KOPT-K1 (cell line): ENCODE results near the gene LIPE.

Source experiments
- H3K27ac ChIP-seq: fragments of 200-600 bp; sonication (generic); 2 replicates; pipeline ENCODE4 v1.5.1; 2016; ENCODE audit warnings: antibody characterized with exemption, mild to moderate bottlenecking, low read depth, low read length; ENCODE audit not compliant: poor library complexity, severe bottlenecking
- H3K36me3 ChIP-seq: fragments of 200-600 bp; sonication (generic); 2 replicates; pipeline ENCODE4 v1.5.1; 2017; ENCODE audit warnings: antibody characterized with exemption, mild to moderate bottlenecking, low read length, moderate library complexity; ENCODE audit not compliant: insufficient read depth
- H3K9me3 ChIP-seq: fragments of 200-600 bp; sonication (generic); 2 replicates; pipeline ENCODE4 v1.5.1; 2017; ENCODE audit warnings: antibody characterized with exemption, low read length, mild to moderate bottlenecking; ENCODE audit not compliant: insufficient read depth, poor library complexity, severe bottlenecking

The LIPE gene

DNA sequence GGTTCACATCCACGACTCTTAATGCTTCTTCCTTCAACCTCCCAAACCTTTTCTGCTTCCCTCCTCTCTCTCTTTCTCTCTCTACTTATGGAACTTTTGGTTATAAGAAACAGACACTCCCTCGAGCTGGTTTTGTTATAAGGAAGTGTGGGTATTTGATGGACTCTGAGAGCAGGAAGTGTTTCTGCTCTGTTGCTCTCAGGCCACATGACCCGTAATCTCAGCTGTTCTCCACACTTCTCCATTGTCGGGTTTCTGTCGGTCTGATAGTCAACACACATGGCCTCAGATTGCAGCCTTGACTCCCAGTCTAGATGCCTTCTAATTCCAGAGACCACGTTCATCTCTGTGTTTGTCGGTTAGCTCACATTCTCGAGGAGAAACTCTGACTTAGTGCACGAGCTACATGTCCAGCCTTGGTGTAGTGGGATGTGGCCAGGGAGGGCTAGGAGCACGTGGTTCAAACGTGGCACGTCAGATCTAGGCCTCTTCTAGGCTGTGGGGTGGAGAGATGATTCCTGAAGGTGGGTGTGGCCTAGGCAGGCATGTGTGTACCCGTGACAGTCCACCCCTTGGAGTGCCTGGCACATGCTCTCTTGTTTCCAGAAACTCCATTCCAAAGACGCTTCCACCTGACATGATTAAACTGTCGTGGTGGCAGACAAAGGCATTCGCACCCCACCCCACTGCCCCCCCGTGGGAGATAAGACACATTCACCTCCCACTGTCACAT, 63.4 kb downstream of the LIPE start:
- Histone ChIP-seq H3K27ac (no peak overlapping the region), H3K9me3 (no peaks in the 10 kb centered on the region), H3K36me3 (peaks cover 10% of the 10 kb centered on the region; the same call in 1 of the 2 replicates)

DNA sequence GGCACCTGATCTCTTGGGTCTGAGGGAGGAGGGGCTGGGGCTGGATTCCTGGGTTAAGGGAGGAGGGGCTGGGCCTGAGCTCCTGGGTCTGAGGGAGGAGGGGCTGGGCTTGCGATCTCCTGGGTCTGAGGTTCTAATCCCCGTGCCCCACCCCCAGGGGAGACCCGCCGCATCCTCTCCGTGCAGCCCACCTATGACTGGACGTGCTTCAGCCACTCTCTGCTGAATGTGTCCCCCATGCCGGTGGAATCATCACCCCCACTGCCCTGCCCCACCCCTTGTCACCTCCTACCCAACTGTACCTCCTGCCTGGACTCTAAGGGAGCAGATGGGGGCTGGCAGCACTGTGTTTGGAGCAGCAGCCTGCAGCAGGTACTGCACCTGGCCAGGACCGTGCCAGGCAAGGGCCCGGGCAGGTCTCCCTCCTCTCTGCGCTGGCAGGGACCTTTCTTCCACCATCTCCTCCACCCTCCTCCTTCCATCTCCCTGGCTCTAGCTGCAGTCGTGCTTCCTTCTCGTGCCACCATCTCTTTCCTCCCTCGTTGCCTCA, 64.2 kb downstream of the LIPE start:
- H3K9me3 ChIP-seq = no peaks in the 10 kb centered on the region
- peaks cover 10% of the 10 kb centered on the region; the same call in 1 of the 2 replicates for H3K36me3 ChIP-seq
- H3K27ac ChIP-seq = no peak overlapping the region

DNA sequence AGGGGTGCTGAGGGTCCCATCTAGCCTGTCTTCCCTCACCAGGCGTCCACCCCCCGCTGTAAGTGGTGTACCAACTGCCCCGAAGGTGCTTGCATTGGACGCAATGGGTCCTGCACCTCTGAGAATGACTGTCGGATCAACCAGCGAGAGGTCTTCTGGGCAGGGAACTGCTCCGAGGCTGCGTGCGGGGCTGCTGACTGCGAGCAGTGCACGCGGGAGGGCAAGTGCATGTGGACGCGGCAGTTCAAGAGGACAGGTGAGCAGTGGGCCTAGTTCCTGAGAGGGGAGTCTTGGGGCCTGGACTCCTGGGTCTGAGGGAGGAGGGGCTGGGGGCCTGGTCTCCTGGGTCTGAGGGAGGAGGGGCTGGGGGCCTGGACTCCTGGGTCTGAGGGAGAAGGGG, 64.8 kb downstream of the LIPE start:
- H3K9me3 ChIP-seq = no peaks in the 10 kb centered on the region
- no peak overlapping the region for H3K27ac ChIP-seq

DNA sequence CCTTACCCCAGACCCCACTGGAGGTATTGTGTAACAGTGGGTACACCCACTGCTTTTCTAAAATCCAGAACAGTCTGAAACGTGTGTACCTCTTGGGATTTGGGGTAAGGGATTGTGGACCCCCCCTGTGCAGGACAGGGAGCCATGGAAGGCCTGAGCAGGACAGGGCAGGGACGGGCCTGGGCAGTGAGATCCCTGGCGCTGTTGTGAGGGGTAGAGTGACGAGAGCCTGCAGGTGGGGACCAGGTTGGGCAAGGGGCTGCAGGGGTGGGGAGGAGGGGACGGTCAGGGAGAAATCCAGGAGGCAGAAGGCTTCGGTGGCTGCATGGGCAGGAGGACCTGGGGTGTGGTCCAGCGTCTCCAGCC, 65.7 kb downstream of the LIPE start:
- no peak overlapping the region for H3K27ac ChIP-seq

More for the DNA sequence above, 64.8 kb downstream of the LIPE start:
- peaks cover 10% of the 10 kb centered on the region; the same call in 1 of the 2 replicates for H3K36me3 ChIP-seq

DNA sequence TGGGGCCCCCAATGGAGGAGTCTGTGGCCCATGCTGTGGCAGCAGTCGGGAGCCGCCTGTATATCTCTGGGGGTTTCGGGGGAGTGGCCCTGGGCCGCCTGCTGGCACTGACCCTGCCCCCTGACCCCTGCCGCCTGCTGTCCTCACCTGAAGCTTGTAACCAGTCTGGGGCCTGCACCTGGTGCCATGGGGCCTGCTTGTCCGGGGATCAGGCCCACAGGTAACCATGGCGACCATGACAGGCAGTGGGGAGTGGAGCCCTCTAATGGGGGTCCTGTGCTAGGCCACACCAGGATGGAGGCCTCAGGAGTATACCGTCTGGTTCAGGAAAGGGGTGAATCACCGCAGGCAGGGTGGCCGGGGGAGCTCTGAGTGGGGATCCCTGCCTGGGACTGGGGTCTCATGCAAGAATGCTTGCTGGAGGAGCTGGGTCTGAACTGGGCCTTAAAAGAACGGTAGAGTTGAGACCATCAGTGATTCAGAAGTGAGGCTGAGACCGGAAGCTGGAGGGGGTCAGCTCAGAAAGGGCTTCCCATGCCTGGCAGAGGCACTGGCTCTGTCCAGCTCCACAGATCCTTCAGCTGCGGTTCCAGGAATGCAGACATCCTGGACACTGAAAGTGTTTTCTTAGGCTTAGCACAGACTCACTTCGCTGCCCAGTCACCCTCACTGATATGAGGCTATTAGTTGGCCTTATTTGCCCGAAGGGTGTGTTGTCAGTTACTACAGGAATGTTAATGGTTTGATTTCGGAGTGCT, 66.2 kb downstream of the LIPE start:
- no peaks in the 10 kb centered on the region for H3K9me3 ChIP-seq
- H3K36me3 ChIP-seq = peaks cover 10% of the 10 kb centered on the region; the same call in 1 of the 2 replicates
- H3K27ac ChIP-seq = no peak overlapping the region

More for the DNA sequence above, 65.7 kb downstream of the LIPE start:
- no peaks in the 10 kb centered on the region for H3K9me3 ChIP-seq
- H3K36me3 ChIP-seq = peaks cover 10% of the 10 kb centered on the region; the same call in 1 of the 2 replicates

DNA sequence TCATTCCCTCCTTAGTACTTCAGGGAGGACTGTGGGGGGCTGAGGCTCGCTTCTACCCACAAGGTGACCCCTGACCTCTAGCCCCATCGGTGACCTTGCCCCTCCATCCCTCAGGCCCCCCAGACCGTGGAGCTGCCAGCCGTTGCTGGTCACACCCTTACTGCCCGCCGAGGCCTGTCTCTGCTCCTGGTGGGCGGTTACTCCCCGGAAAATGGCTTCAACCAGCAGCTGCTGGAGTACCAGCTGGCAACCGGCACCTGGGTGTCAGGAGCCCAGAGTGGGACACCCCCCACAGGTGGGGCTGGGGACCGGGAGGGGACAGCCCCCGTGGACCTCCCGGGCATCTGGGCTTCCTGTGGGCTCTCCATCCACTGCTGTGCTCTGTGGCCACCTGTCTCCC, 69.9 kb downstream of the LIPE start:
- H3K36me3 ChIP-seq = no peaks in the 10 kb centered on the region
- H3K27ac ChIP-seq = no peak overlapping the region
- no peaks in the 10 kb centered on the region for H3K9me3 ChIP-seq

DNA sequence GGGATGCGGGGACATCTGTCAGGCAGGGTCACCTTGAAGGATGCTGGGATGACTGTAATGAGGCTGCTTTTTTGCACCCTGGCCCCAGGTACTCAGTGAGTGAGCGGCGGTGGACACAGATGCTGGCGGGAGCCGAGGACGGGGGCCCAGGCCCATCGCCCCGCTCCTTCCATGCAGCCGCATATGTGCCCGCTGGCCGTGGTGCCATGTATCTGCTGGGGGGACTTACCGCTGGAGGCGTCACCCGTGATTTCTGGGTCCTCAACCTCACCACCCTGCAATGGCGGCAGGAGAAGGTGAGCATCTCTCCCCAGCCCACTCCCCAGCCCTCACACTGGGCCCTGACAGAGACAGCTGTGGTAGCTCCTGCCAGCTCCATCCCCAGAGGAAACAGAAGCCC, 70.5 kb downstream of the LIPE start:
- H3K36me3 ChIP-seq = no peaks in the 10 kb centered on the region
- no peak overlapping the region for H3K27ac ChIP-seq
- H3K9me3 ChIP-seq = no peaks in the 10 kb centered on the region

DNA sequence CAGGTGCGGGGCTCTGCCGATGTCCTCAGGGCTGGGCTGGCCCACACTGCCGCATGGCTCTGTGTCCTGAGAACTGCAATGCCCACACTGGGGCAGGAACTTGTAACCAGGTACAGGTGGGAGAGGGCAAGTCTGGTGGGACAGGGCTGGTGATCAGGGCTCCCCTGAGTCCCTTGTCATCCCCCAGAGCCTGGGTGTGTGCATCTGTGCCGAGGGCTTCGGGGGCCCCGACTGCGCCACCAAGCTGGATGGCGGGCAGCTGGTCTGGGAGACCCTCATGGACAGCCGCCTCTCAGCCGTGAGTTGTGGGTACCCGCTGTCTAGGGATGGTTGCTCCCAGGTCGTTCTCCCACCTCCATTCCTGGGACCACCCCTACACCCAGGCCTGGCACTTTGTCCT, 71.3 kb downstream of the LIPE start:
- H3K27ac ChIP-seq = no peak overlapping the region
- no peaks in the 10 kb centered on the region for H3K36me3 ChIP-seq
- no peaks in the 10 kb centered on the region for H3K9me3 ChIP-seq

DNA sequence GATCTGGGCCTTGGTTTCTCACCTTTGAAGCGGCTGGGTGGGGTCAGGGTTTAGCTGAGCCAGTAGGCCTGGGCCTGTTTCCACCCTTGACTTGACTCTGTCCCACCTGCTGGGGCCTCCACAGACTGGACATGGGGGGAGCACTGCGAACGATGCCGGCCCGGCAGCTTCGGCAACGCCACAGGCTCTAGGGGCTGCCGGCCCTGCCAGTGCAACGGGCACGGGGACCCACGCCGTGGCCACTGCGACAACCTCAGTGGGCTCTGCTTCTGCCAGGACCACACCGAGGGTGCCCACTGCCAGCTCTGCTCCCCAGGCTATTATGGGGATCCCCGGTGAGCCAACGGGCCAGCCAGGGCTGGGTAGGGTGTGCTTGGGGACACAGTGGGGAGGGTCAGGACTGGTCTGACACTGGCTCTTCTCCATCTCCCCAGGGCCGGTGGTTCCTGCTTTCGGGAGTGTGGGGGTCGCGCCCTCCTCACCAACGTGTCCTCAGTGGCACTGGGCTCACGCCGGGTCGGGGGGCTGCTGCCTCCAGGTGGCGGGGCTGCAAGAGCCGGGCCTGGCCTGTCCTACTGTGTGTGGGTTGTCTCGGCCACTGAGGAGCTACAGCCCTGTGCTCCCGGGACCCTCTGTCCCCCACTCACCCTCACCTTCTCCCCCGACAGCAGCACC, 73.7 kb downstream of the LIPE start:
- H3K9me3 ChIP-seq = no peaks in the 10 kb centered on the region
- no peak overlapping the region for H3K27ac ChIP-seq
- no peaks in the 10 kb centered on the region for H3K36me3 ChIP-seq

DNA sequence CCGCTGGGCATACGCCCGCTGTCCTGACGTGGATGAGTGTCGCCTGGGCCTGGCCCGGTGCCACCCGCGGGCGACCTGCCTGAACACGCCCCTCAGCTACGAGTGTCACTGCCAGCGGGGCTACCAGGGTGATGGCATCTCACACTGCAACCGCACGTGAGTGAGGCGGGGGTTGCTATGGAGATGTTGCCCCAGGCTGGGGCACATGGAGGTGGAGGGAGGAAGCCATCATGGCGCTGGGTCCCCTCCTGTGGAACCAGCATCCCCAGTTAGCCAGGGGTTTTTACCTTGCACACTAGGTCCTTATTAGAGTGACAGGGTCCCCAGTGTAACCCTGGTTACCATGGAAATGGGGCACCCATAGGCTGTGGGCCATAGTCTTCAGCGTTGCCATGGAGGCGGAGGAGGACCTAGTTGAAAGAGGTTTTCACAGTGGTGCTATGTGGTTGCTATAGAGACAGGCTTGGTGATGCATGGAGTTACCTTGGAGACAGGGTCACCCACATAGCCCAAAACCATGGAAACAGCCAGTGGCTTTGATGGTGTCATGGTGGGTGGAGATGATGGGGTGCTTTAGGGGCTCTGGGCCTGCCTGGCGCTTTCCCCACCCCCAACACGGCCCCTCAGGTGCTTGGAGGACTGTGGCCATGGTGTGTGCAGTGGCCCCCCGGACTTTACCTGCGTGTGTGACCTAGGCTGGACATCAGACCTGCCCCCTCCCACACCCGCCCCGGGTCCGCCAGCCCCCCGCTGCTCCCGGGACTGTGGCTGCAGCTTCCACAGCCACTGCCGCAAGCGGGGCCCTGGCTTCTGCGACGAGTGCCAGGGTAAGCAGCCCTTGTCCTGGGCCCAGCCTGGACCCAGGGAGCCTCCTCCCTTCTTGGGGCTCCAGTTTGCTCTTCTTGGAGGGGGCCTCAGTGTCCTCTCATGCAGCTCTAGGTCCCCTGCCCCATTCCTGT, 74.6 kb downstream of the LIPE start:
- Histone ChIP-seq H3K27ac (no peak overlapping the region), H3K36me3 (no peaks in the 10 kb centered on the region), H3K9me3 (no peaks in the 10 kb centered on the region)
